WTC11 (cell line): Measurements from ENCODE around the gene C4BPB. TPM values are rescaled to one million over a fixed set of nuclear protein-coding genes. Genes with fewer than 3 reads are reported as not detected.

Experiments used
- ATAC-seq: fragments of 200-7000 bp; cut with Tn5 transposase; 2 replicates; pipeline ENCODE4 v1.10.0; 2021; ENCODE audit warnings: mild to moderate bottlenecking, moderate library complexity
- CTCF ChIA-PET: fragments of 300-600 bp; sonication (Branson Sonifier 250); formaldehyde crosslinking; loops from one replicate; lab custom pipeline; 2021; ENCODE audit warnings: antibody characterized with exemption; lab: Charles Lee
- POLR2A ChIA-PET: fragments of 350-600 bp; sonication (Branson Sonifier 250); formaldehyde crosslinking; loops from one replicate; lab custom pipeline; 2021; ENCODE audit warnings: antibody characterized with exemption; lab: Charles Lee
- DNase-seq: peaks from one replicate; pipeline ENCODE4 v3.0.0; 2021; ENCODE audit warnings: low spot score
- H3K27ac Mint-ChIP-seq: 2 replicates; pipeline ENCODE4 v1.8.0; 2021; ENCODE audit warnings: mixed read lengths
- H3K27me3 Mint-ChIP-seq: 2 replicates; pipeline ENCODE4 v1.8.0; 2021; ENCODE audit warnings: low read depth, mild to moderate bottlenecking, moderate library complexity, mixed read lengths
- H3K36me3 Mint-ChIP-seq: 2 replicates; pipeline ENCODE4 v1.8.0; 2021; ENCODE audit warnings: mixed read lengths
- H3K4me1 Mint-ChIP-seq: 2 replicates; pipeline ENCODE4 v1.8.0; 2022; ENCODE audit warnings: mixed read lengths
- H3K4me3 Mint-ChIP-seq: 2 replicates; pipeline ENCODE4 v1.8.0; 2021; ENCODE audit warnings: mild to moderate bottlenecking, moderate library complexity, mixed read lengths
- H3K9me3 Mint-ChIP-seq: 2 replicates; pipeline ENCODE4 v1.8.0; 2021; ENCODE audit warnings: mixed read lengths
- AR ChIP-seq: fragments of 250-450 bp; sonication (Bioruptor Pico); IDR thresholded peaks from 2 replicates; pipeline ENCODE4 v1.9.0; 2021; ENCODE audit warnings: mild to moderate bottlenecking
- ATF1 ChIP-seq: sonication (generic); formaldehyde crosslinking; IDR thresholded peaks from 2 replicates; pipeline ENCODE4 v1.8.1; 2023; ENCODE audit warnings: mild to moderate bottlenecking, moderate library complexity, missing genetic modification reagents
- ATF2 ChIP-seq: sonication (generic); formaldehyde crosslinking; IDR thresholded peaks from 2 replicates; pipeline ENCODE4 v1.8.1; 2022; ENCODE audit warnings: low read depth, missing genetic modification reagents, borderline replicate concordance
- CREM ChIP-seq: sonication (generic); formaldehyde crosslinking; IDR thresholded peaks from 2 replicates; pipeline ENCODE4 v1.8.1; 2022; ENCODE audit warnings: mild to moderate bottlenecking, missing genetic modification reagents, moderate library complexity
- ESRRA ChIP-seq: sonication (generic); formaldehyde crosslinking; IDR thresholded peaks from 2 replicates; pipeline ENCODE4 v1.8.1; 2022; ENCODE audit warnings: mild to moderate bottlenecking, missing genetic modification reagents, borderline replicate concordance
- ETV6 ChIP-seq: sonication (generic); formaldehyde crosslinking; IDR thresholded peaks from 2 replicates; pipeline ENCODE4 v1.8.1; 2022; ENCODE audit warnings: mild to moderate bottlenecking, missing genetic modification reagents
- FOXK1 ChIP-seq: sonication (generic); formaldehyde crosslinking; IDR thresholded peaks from 2 replicates; pipeline ENCODE4 v1.8.0; 2022; ENCODE audit warnings: mild to moderate bottlenecking, moderate library complexity, missing genetic modification reagents
- GABPB1 ChIP-seq: sonication (generic); formaldehyde crosslinking; IDR thresholded peaks from 2 replicates; pipeline ENCODE4 v1.8.1; 2023; ENCODE audit warnings: mild to moderate bottlenecking, missing genetic modification reagents
- HMGA2 ChIP-seq: fragments of 250-450 bp; sonication (Bioruptor Pico); IDR thresholded peaks from 2 replicates; pipeline ENCODE4 v1.4.0; 2021; ENCODE audit warnings: mild to moderate bottlenecking, moderate library complexity
- MLX ChIP-seq: sonication (generic); formaldehyde crosslinking; IDR thresholded peaks from 2 replicates; pipeline ENCODE4 v1.8.1; 2023; ENCODE audit warnings: mild to moderate bottlenecking, missing genetic modification reagents, moderate library complexity
- MXD4 ChIP-seq: fragments of 250-450 bp; sonication (Bioruptor Pico); IDR thresholded peaks from 2 replicates; pipeline ENCODE4 v1.8.0; 2021; ENCODE audit warnings: mild to moderate bottlenecking, moderate library complexity, borderline replicate concordance
- MYBL2 ChIP-seq: sonication (generic); formaldehyde crosslinking; IDR thresholded peaks from 2 replicates; pipeline ENCODE4 v1.8.1; 2023; ENCODE audit warnings: mild to moderate bottlenecking, moderate library complexity, missing genetic modification reagents
- SMAD3 ChIP-seq: sonication (generic); formaldehyde crosslinking; IDR thresholded peaks from 2 replicates; pipeline ENCODE4 v1.8.0; 2022; ENCODE audit warnings: missing genetic modification reagents, mild to moderate bottlenecking, borderline replicate concordance
- SMAD4 ChIP-seq: sonication (generic); formaldehyde crosslinking; IDR thresholded peaks from 2 replicates; pipeline ENCODE4 v1.8.0; 2022; ENCODE audit warnings: mild to moderate bottlenecking, missing genetic modification reagents
- SOX15 ChIP-seq: fragments of 250-450 bp; sonication (Bioruptor Pico); IDR thresholded peaks from 2 replicates; pipeline ENCODE4 v1.9.0; 2021; ENCODE audit warnings: mild to moderate bottlenecking
- USF2 ChIP-seq: sonication (generic); formaldehyde crosslinking; IDR thresholded peaks from 2 replicates; pipeline ENCODE4 v1.8.1; 2023; ENCODE audit warnings: mild to moderate bottlenecking, missing genetic modification reagents, moderate library complexity
- ZBTB21 ChIP-seq: sonication (generic); formaldehyde crosslinking; IDR thresholded peaks from 2 replicates; pipeline ENCODE4 v1.8.1; 2023; ENCODE audit warnings: mild to moderate bottlenecking, missing genetic modification reagents, borderline replicate concordance
- ZNF232 ChIP-seq: sonication (generic); formaldehyde crosslinking; IDR thresholded peaks from 2 replicates; pipeline ENCODE4 v1.8.0; 2022; ENCODE audit warnings: mild to moderate bottlenecking, missing genetic modification reagents
- ZNF396 ChIP-seq: fragments of 250-450 bp; sonication (Bioruptor Pico); IDR thresholded peaks from 2 replicates; pipeline ENCODE4 v1.8.0; 2021; ENCODE audit warnings: mild to moderate bottlenecking, moderate library complexity, borderline replicate concordance
- ZNF416 ChIP-seq: fragments of 250-450 bp; sonication (Bioruptor Pico); IDR thresholded peaks from 2 replicates; pipeline ENCODE4 v1.9.0; 2021; ENCODE audit warnings: mild to moderate bottlenecking, inconsistent platforms
- total RNA-seq: library from RNA; stranded (reverse); gene quantifications from 3 replicates; pipeline ENCODE4 v1.2.3, GENCODE V29; 2021
- TF ChIP-seq, protein P1 (sequence below): sonication (generic); formaldehyde crosslinking; IDR thresholded peaks from 2 replicates; pipeline ENCODE4 v1.8.0; 2022; ENCODE audit warnings: mild to moderate bottlenecking, missing genetic modification reagents
- TF ChIP-seq, protein P2 (sequence below): fragments of 250-450 bp; sonication (Bioruptor Pico); conservative IDR thresholded peaks from 2 replicates; pipeline ENCODE4 v1.9.0; 2021; ENCODE audit warnings: mild to moderate bottlenecking
- TF ChIP-seq, protein P3 (sequence below): sonication (generic); formaldehyde crosslinking; IDR thresholded peaks from 2 replicates; pipeline ENCODE4 v1.8.1; 2023; ENCODE audit warnings: mild to moderate bottlenecking, missing genetic modification reagents
- TF ChIP-seq, protein P4 (sequence below): sonication (generic); formaldehyde crosslinking; IDR thresholded peaks from 2 replicates; pipeline ENCODE4 v1.8.0; 2022; ENCODE audit warnings: mild to moderate bottlenecking, missing genetic modification reagents

The C4BPB gene
- total RNA-seq, 1 experiment from 2014 or later, result 0.26 TPM

DNA sequence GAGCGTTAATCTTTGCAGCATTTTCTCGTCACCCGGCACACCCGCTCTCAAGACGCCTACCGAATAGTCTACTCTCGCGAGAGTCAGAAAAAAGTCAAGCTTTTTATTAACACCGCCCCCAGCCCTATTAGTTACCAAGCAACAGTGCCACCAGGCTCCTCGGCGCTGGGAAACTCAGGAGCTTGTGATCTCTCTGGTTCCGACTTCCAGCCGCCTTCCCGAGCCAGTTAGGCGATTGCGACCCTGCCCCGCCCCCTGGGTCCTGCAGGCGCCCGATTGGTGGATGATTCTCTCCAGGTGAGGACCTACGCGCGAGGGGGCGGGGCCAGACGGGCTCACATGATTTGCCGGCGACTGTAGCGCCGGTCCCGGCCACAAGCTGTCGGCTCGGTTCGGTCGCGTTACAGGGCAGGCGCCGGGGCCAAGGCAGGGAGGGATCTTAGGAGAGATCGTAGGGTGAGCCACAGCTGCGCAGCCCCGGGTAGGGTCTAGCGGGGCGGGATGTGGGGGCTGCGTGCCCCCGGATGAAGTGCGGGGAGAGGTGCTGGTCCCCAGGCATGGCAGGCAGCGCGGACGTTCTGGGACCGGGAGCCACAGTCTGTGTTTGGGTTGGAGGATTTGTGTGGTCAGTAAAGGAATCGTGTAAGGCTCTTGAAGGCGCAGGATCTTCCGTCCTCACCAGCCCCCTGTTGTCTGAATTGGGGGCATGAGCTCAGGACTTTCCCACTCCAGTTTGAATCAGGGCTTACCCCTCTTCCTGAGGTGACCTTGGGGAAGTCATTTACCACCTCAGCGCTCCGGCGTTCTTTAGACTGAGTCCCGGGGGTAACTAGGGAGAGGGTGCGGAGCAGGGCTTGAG is 35.5 kb upstream of the C4BPB start, which contains the start of gene PFKFB2:
Gene PFKFB2, plus strand, starts transcription at position 365 of the 859 bp plus-strand sequence. CDS start 1,443 bp downstream, outside the sequence.
- peaks cover 16% of the 10 kb centered on the region for H3K36me3 Mint-ChIP-seq
- ChIA-PET POLR2A (interaction anchor here (0.6 to 1.4 kb wide), 11 partner anchors 8 to 443 kb away, joined by 3 to 22 read pairs (median 3); partner anchors contain the start of genes C1orf116, CD55 and CR1), CTCF (interaction anchor here (0.5 to 1.6 kb wide), 18 partner anchors 8 to 968 kb away, joined by 3 to 22 read pairs (median 4); partner anchors contain the start of genes C1orf116, CR2 and EIF2D)
- peak; percentile 93 for ATAC-seq
- peak within 1 kb of the TSS; percentile 95 for H3K4me3 Mint-ChIP-seq
- H3K27me3 Mint-ChIP-seq, result no peaks in the 10 kb centered on the region
- H3K27ac Mint-ChIP-seq, result peak within 1 kb of the TSS; percentile 98
- peaks cover 34% of the 10 kb centered on the region for H3K4me1 Mint-ChIP-seq
- no peaks in the 10 kb centered on the region for H3K9me3 Mint-ChIP-seq
- peak; percentile 100 for DNase-seq
- TF ChIP-seq, protein P1, sequence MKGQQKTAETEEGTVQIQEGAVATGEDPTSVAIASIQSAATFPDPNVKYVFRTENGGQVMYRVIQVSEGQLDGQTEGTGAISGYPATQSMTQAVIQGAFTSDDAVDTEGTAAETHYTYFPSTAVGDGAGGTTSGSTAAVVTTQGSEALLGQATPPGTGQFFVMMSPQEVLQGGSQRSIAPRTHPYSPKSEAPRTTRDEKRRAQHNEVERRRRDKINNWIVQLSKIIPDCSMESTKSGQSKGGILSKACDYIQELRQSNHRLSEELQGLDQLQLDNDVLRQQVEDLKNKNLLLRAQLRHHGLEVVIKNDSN (CRISPR knock-in tag), result peak; percentile 89
- no peak for TF ChIP-seq ZNF416 (CRISPR knock-in tag)
- no peak for TF ChIP-seq MXD4
- 0 out of 2 replicates have a peak, but pooled peaks have one; percentile 40 for TF ChIP-seq GABPB1 (CRISPR knock-in tag)
- no peak for TF ChIP-seq SMAD4 (CRISPR knock-in tag)
- no peak for TF ChIP-seq HMGA2 (CRISPR knock-in tag)
- TF ChIP-seq ZNF232, result peak; percentile 83; the same call in 1 of the 2 replicates
- TF ChIP-seq, protein P2, sequence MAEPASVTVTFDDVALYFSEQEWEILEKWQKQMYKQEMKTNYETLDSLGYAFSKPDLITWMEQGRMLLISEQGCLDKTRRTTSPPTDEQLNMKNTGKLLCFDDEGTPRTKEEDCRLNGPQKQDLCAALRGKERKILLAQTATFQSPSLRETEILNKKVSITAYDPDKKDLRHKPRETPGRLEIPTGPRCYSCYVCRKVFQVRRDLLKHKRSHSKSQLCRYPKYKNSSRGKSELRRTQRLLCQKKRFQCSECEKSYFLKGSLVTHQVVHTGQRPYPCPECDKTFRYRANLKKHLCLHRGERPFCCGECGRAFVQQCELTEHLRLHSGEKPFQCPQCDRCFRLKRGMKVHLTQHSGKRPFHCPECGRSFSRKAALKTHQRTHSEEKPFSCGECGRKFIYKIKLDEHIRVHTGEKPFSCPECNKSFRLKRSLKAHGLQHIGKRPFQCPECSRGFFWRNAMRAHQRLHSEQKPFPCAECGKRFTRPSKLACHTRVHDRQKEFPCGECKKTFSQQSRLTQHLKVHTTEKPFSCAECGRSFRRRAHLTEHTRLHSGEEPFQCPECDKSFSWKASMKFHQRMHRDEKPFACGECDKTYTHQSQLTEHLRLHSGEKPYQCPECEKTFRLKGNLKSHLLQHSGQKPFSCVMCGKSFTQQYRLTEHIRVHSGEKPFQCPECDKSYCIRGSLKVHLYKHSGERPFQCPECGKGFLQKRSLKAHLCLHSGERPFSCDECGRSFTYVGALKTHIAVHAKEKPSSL, result no peak
- TF ChIP-seq, protein P3, sequence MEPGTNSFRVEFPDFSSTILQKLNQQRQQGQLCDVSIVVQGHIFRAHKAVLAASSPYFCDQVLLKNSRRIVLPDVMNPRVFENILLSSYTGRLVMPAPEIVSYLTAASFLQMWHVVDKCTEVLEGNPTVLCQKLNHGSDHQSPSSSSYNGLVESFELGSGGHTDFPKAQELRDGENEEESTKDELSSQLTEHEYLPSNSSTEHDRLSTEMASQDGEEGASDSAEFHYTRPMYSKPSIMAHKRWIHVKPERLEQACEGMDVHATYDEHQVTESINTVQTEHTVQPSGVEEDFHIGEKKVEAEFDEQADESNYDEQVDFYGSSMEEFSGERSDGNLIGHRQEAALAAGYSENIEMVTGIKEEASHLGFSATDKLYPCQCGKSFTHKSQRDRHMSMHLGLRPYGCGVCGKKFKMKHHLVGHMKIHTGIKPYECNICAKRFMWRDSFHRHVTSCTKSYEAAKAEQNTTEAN, result peak; percentile 66; the same call in 1 of the 2 replicates
- no peak for TF ChIP-seq ATF2 (CRISPR knock-in tag)
- TF ChIP-seq MLX, result no peak
- TF ChIP-seq CREM (CRISPR knock-in tag), result no peak
- TF ChIP-seq ETV6 (CRISPR knock-in tag), result 0 out of 2 replicates have a peak, but pooled peaks have one; percentile 76
- TF ChIP-seq ZNF396 (CRISPR knock-in tag), result no peak
- TF ChIP-seq FOXK1, result peak; percentile 70
- no peak for TF ChIP-seq AR (CRISPR knock-in tag)
- no peak for TF ChIP-seq SOX15 (CRISPR knock-in tag)
- TF ChIP-seq, protein P4, sequence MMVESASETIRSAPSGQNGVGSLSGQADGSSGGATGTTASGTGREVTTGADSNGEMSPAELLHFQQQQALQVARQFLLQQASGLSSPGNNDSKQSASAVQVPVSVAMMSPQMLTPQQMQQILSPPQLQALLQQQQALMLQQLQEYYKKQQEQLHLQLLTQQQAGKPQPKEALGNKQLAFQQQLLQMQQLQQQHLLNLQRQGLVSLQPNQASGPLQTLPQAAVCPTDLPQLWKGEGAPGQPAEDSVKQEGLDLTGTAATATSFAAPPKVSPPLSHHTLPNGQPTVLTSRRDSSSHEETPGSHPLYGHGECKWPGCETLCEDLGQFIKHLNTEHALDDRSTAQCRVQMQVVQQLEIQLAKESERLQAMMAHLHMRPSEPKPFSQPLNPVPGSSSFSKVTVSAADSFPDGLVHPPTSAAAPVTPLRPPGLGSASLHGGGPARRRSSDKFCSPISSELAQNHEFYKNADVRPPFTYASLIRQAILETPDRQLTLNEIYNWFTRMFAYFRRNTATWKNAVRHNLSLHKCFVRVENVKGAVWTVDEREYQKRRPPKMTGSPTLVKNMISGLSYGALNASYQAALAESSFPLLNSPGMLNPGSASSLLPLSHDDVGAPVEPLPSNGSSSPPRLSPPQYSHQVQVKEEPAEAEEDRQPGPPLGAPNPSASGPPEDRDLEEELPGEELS (CRISPR knock-in tag), result peak; percentile 58
- peak; percentile 84 for TF ChIP-seq ESRRA (CRISPR knock-in tag)
- TF ChIP-seq USF2, result peak; percentile 89
- TF ChIP-seq SMAD3 (CRISPR knock-in tag), result peak; percentile 58; the same call in 1 of the 2 replicates
- TF ChIP-seq MYBL2, result peak; percentile 71; the same call in 1 of the 2 replicates
- TF ChIP-seq ATF1 (CRISPR knock-in tag), result no peak
- TF ChIP-seq ZBTB21 (CRISPR knock-in tag), result no peak
